Gastrocnemius medialis (tissue), 4 donors: Measurements from ENCODE around the gene SGO2.

ENCODE experiments used
- POLR2A ChIP-seq, 2 donors: fragments of 450-650 bp; IDR thresholded peaks; one replicate each; pipeline ENCODE4 v1.6.1; 2017; ENCODE audit warnings: antibody characterized with exemption in 2 of 2, mild to moderate bottlenecking in 2 of 2, moderate library complexity in 2 of 2
- TF ChIP-seq, protein P1 (sequence below), 5 experiments: fragments of 450-650 bp in 3 of 5; fragments of 200-600 bp in 2 of 5; sonication (generic) in 2 of 5; IDR thresholded peaks in 4 of 5; conservative IDR thresholded peaks in 1 of 5; 1 replicate in 4 of 5; 2 replicates in 1 of 5; pipeline ENCODE4 v1.5.1; 2016 to 2019; ENCODE audit warnings: antibody characterized with exemption in 5 of 5, mild to moderate bottlenecking in 3 of 5, moderate library complexity in 3 of 5

DNA sequence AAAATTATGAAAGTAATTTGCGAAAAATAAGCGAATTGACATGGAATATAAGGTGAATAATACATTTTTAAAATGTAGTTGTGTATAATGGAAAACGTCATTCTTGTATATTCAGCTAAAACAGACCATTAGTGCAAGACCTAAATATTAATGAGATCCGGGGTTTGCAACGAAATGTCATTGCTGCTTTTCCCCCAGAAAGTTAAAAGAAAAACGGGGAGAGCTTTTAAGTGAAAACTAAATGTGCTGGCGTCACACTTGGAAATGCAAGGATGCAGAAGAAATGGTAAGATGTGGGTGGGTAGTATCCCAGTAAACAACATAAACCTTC is 491 bp upstream of the SGO2 start:
- TF ChIP-seq, protein P1, sequence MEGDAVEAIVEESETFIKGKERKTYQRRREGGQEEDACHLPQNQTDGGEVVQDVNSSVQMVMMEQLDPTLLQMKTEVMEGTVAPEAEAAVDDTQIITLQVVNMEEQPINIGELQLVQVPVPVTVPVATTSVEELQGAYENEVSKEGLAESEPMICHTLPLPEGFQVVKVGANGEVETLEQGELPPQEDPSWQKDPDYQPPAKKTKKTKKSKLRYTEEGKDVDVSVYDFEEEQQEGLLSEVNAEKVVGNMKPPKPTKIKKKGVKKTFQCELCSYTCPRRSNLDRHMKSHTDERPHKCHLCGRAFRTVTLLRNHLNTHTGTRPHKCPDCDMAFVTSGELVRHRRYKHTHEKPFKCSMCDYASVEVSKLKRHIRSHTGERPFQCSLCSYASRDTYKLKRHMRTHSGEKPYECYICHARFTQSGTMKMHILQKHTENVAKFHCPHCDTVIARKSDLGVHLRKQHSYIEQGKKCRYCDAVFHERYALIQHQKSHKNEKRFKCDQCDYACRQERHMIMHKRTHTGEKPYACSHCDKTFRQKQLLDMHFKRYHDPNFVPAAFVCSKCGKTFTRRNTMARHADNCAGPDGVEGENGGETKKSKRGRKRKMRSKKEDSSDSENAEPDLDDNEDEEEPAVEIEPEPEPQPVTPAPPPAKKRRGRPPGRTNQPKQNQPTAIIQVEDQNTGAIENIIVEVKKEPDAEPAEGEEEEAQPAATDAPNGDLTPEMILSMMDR (IDR thresholded peaks at IDR 0.05 in 4 of 5, conservative IDR thresholded peaks at IDR 0.05 in 1 of 5): no peak
- TF ChIP-seq POLR2A (IDR thresholded peaks at IDR 0.05): no peak
